Endothelial cell of umbilical vein (primary cell): ENCODE results near the gene NEDD1. TPM values are rescaled to one million over a fixed set of nuclear protein-coding genes. Genes with fewer than 3 reads are reported as not detected.

Experiments used
- BruUV-seq: library from RNA; stranded (reverse); fragments of 400-500 nt; replicated peaks from 2 replicates; lab custom pipeline; 2021; lab: Mats Ljungman, UMichigan
- CTCF ChIA-PET: fragments of 300-600, 350-600 bp; sonication (Branson Sonifier 250); formaldehyde crosslinking; loops from one replicate; lab custom pipeline; 2021; ENCODE audit warnings: antibody characterized with exemption, inconsistent platforms; lab: Charles Lee
- POLR2A ChIA-PET: fragments of 300-600, 350-600 bp; sonication (Branson Sonifier 250); formaldehyde crosslinking; loops from one replicate; lab custom pipeline; 2021; ENCODE audit warnings: antibody characterized with exemption, inconsistent platforms; lab: Charles Lee
- DNase-seq: peaks from one replicate; pipeline ENCODE4 v3.0.0-alpha.2; 2011; ENCODE audit warnings: low read depth, low spot score
- FAIRE-seq: peaks from 2 replicates; lab custom pipeline; 2011; peaks lifted over from hg19 to GRCh38; lab: Jason Lieb, UNC
- H2AFZ ChIP-seq: 2 replicates; pipeline ENCODE4 v1.6.0; 2012; ENCODE audit warnings: low read depth, low read length, control low read depth, inconsistent platforms
- H3K27ac ChIP-seq: 2 replicates; pipeline ENCODE4 v1.5.1; 2011; ENCODE audit warnings: low read depth, mild to moderate bottlenecking, control low read depth, low read length, moderate library complexity; ENCODE audit not compliant: insufficient read depth
- H3K27me3 ChIP-seq, 2 experiments: 2 replicates each; pipeline versions ENCODE4 v1.6.0 to v1.6.1; 2011; ENCODE audit warnings: low read length in 2 of 2, mixed read lengths in 1 of 2; ENCODE audit not compliant: control insufficient read depth in 2 of 2, insufficient read depth in 2 of 2
- H3K36me3 ChIP-seq, 2 experiments: 2 replicates in 1 of 2; 3 replicates in 1 of 2; pipeline ENCODE4 v1.5.1; 2011; ENCODE audit warnings: low read length in 2 of 2, mild to moderate bottlenecking in 1 of 2, moderate library complexity in 1 of 2; ENCODE audit not compliant: control insufficient read depth in 2 of 2, insufficient read depth in 2 of 2; ENCODE audit errors: extremely low read depth in 1 of 2
- H3K4me1 ChIP-seq: 3 replicates; pipeline ENCODE4 v1.5.1; 2011; ENCODE audit warnings: mild to moderate bottlenecking, low read length; ENCODE audit not compliant: control insufficient read depth, insufficient read depth; ENCODE audit errors: extremely low read depth
- H3K4me2 ChIP-seq: 2 replicates; pipeline ENCODE4 v1.6.1; 2011; ENCODE audit warnings: low read length, control low read depth, mixed read lengths; ENCODE audit not compliant: insufficient read depth
- H3K4me3 ChIP-seq, 3 experiments: fragments of 200-600 bp in 1 of 3; sonication (generic), shearing (Covaris generic) in 1 of 3; replicated peaks in 1 of 3; 2 replicates each; pipeline ENCODE4 v1.5.1; 2011 to 2016; ENCODE audit warnings: control low read depth in 3 of 3, low read length in 3 of 3, mild to moderate bottlenecking in 2 of 3, inconsistent platforms in 1 of 3, low read depth in 1 of 3, moderate library complexity in 1 of 3; ENCODE audit not compliant: insufficient read depth in 1 of 3
- H3K79me2 ChIP-seq: 2 replicates; pipeline ENCODE4 v1.6.0; 2012; ENCODE audit warnings: low read length, inconsistent platforms; ENCODE audit not compliant: control insufficient read depth, insufficient read depth
- H3K9ac ChIP-seq: replicated peaks from 2 replicates; pipeline ENCODE3; 2011; ENCODE audit warnings: low read length, control low read depth; ENCODE audit not compliant: insufficient read depth; ENCODE audit errors: extremely low read depth
- H3K9me1 ChIP-seq: replicated peaks from 3 replicates; pipeline ENCODE4 v1.6.0; 2011; ENCODE audit warnings: mild to moderate bottlenecking, low read length; ENCODE audit not compliant: control insufficient read depth, insufficient read depth; ENCODE audit errors: extremely low read depth
- H3K9me3 ChIP-seq: replicated peaks from 2 replicates; pipeline ENCODE4 v1.5.1; 2012; ENCODE audit warnings: low read length, inconsistent platforms; ENCODE audit not compliant: control insufficient read depth, insufficient read depth
- H4K20me1 ChIP-seq: replicated peaks from 2 replicates; pipeline ENCODE3; 2011; ENCODE audit warnings: mild to moderate bottlenecking, low read length; ENCODE audit not compliant: control insufficient read depth, insufficient read depth; ENCODE audit errors: extremely low read depth
- EZH2 ChIP-seq: IDR thresholded peaks from 2 replicates; pipeline ENCODE4 v1.6.1; 2012; ENCODE audit warnings: borderline replicate concordance, low read depth, mild to moderate bottlenecking, moderate library complexity, low read length, inconsistent platforms; ENCODE audit not compliant: severe bottlenecking
- FOS ChIP-seq: IDR thresholded peaks from 2 replicates; pipeline ENCODE4 v1.6.1; 2011; ENCODE audit warnings: mild to moderate bottlenecking, low read length, moderate library complexity, borderline replicate concordance; ENCODE audit not compliant: insufficient read depth
- GATA2 ChIP-seq: IDR thresholded peaks from 2 replicates; pipeline ENCODE4 v1.7.0; 2011; ENCODE audit warnings: low read depth, mild to moderate bottlenecking, moderate library complexity, mixed read lengths, low read length; ENCODE audit not compliant: insufficient read length, insufficient read depth
- JUN ChIP-seq: IDR thresholded peaks from 2 replicates; pipeline ENCODE4 v1.6.1; 2011; ENCODE audit warnings: borderline replicate concordance, low read depth; ENCODE audit not compliant: insufficient read length, insufficient read depth
- MYC ChIP-seq: IDR thresholded peaks from one replicate; pipeline ENCODE4 v1.6.1; 2011; ENCODE audit warnings: mild to moderate bottlenecking, low read depth, low read length
- POLR2A ChIP-seq: IDR thresholded peaks from 2 replicates; pipeline ENCODE4 v1.6.1; 2012; ENCODE audit warnings: low read depth, mild to moderate bottlenecking, control low read depth, low read length
- POLR2AphosphoS5 ChIP-seq: IDR thresholded peaks from 2 replicates; pipeline ENCODE4 v1.6.1; 2012; ENCODE audit warnings: low read depth, mild to moderate bottlenecking, control low read depth, low read length, moderate library complexity; ENCODE audit not compliant: insufficient read depth
- dilution Hi-C: fragments of 300-500 bp; cut with MboI; formaldehyde crosslinking; loops from one replicate; pipeline ENCODE4 v1.15.0; 2019; ENCODE audit warnings: low sequenced_read_pairs; ENCODE audit not compliant: extremely low pct_ligation_motif_present
- intact Hi-C: fragments of 100-400 bp; cut with micrococcal nuclease; formaldehyde crosslinking; loops from one replicate; pipeline ENCODE4 v1.10.0; 2022
- polyA plus RNA-seq, 4 experiments: library from polyadenylated mRNA; depleted of rRNA in 3 of 4; stranded (reverse) in 3 of 4; unstranded in 1 of 4; fragments of >200 nt; gene quantifications; 2 replicates each; pipeline versions ENCODE4 v1.2.1 to v1.2.3, GENCODE V29; 2011 to 2012; ENCODE audit warnings: missing spikeins in 1 of 4
- total RNA-seq: library from RNA; stranded (reverse); gene quantifications from 2 replicates; pipeline ENCODE4 v1.2.3, GENCODE V29; 2021
- TF ChIP-seq, protein P1 (sequence below): IDR thresholded peaks from 2 replicates; pipeline ENCODE4 v1.6.1; 2011; ENCODE audit not compliant: insufficient read depth, insufficient read length
- TF ChIP-seq, protein P2 (sequence below), 2 donors: IDR thresholded peaks; 1 replicate in 1 of 2; 2 replicates in 1 of 2; pipeline ENCODE4 v1.5.1; 2011; ENCODE audit warnings: low read length in 2 of 2, mild to moderate bottlenecking in 2 of 2, moderate library complexity in 2 of 2, control low read depth in 1 of 2, inconsistent platforms in 1 of 2, low read depth in 1 of 2; ENCODE audit not compliant: insufficient read depth in 1 of 2; ENCODE audit errors: extremely low read depth in 1 of 2

NEDD1 gene
- total and polyA plus RNA-seq, 2 donors (not counting 3 experiments of a cell fraction or from before 2014, with no cell fraction given): 9.8 to 25.4 TPM

DNA sequence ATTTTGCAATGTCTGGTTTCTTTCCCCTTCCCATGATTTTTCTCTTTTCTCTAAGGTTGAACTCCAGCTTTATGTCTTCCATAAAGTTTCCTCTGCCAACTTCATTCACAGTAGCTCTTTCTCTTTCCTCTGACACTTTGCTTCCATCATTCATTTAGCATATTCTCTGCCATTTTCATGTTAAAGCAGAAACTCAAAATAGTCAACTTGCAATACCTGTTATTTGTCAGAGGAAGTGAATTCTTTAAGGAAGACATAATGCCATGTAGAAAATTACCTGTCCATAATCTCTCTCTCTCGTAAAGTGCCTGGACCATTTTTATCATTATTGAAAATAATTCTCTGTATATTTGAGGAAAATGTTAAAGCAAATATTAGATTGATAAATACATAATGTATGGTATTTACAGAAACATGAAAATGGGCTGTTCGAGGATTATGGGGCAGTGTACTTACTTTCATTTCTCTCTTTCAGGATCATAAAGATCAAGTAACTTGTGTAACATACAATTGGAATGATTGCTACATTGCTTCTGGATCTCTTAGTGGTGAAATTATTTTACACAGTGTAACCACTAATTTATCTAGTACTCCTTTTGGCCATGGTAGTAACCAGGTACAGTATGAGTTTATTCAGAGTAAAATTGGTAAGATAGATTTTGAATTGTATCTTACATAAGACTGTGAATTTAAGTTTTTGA, 12.6 kb downstream of the NEDD1 start:
- dilution Hi-C loops: no loop called here
- intact Hi-C loops: no loop called here

More for the DNA sequence above, 12.6 kb downstream of the NEDD1 start:
- Histone ChIP-seq H3K36me3 (no peaks in the 10 kb centered on the region), H4K20me1 (no peaks in the 10 kb centered on the region), H3K9me1 (no peaks in the 10 kb centered on the region), H3K9me3 (no peaks in the 10 kb centered on the region), H3K4me2 (no peak overlapping the region), H3K4me1 (no peaks in the 10 kb centered on the region), H3K4me3 (no peak overlapping the region), H3K79me2 (peaks cover 12% of the 10 kb centered on the region), H3K27ac (no peak overlapping the region), H2AFZ (no peak overlapping the region), H3K27me3 (no peaks in the 10 kb centered on the region), H3K9ac (no peak overlapping the region)
- CTCF ChIA-PET: interaction anchor here (1.2 kb wide), 1 partner anchor 20 kb away, joined by 3 read pairs; no protein-coding TSS in a partner anchor
- no peak for TF ChIP-seq POLR2AphosphoS5
- TF ChIP-seq GATA2: no peak
- no peak for TF ChIP-seq EZH2
- no peak for TF ChIP-seq FOS
- TF ChIP-seq MYC: no peak
- TF ChIP-seq JUN: no peak
- TF ChIP-seq, protein P1, sequence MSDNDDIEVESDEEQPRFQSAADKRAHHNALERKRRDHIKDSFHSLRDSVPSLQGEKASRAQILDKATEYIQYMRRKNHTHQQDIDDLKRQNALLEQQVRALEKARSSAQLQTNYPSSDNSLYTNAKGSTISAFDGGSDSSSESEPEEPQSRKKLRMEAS: no peak
- no peak for TF ChIP-seq POLR2A
- TF ChIP-seq, protein P2, sequence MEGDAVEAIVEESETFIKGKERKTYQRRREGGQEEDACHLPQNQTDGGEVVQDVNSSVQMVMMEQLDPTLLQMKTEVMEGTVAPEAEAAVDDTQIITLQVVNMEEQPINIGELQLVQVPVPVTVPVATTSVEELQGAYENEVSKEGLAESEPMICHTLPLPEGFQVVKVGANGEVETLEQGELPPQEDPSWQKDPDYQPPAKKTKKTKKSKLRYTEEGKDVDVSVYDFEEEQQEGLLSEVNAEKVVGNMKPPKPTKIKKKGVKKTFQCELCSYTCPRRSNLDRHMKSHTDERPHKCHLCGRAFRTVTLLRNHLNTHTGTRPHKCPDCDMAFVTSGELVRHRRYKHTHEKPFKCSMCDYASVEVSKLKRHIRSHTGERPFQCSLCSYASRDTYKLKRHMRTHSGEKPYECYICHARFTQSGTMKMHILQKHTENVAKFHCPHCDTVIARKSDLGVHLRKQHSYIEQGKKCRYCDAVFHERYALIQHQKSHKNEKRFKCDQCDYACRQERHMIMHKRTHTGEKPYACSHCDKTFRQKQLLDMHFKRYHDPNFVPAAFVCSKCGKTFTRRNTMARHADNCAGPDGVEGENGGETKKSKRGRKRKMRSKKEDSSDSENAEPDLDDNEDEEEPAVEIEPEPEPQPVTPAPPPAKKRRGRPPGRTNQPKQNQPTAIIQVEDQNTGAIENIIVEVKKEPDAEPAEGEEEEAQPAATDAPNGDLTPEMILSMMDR (IDR thresholded peaks at IDR 0.05; ENCODE audit: extremely low read depth in 1 of 2, insufficient read depth in 1 of 2, low read depth in 1 of 2, low read length in 2 of 2): no peak
- POLR2A ChIA-PET: no interaction called here
- no TSS peak for BruUV-seq
- FAIRE-seq: no peak
- no peak for DNase-seq
